Neural progenitor cell (in vitro differentiated cells): ENCODE results near the gene MDN1.

ENCODE experiments used
- CTCF ChIP-seq: fragments of 200-600 bp; sonication (generic); IDR thresholded peaks from 2 replicates; pipeline ENCODE4 v1.5.1; 2017; ENCODE audit warnings: antibody characterized with exemption, mild to moderate bottlenecking
- EZH2 ChIP-seq: fragments of 200-600 bp; sonication (generic); IDR thresholded peaks from 2 replicates; pipeline ENCODE4 v1.6.1; 2017; ENCODE audit warnings: antibody characterized with exemption, mild to moderate bottlenecking, moderate library complexity

GRCh38 chr6:89769572-89769971, 50.0 kb downstream of the MDN1 start:
- TF ChIP-seq CTCF: no peak
- no peak for TF ChIP-seq EZH2
